Activated CD4-positive, CD25-positive, alpha-beta regulatory T cell treated with anti-CD3 and anti-CD28 coated beads, Interleukin-2, amount 50 U/mL, for 16 hours (primary cell): Measurements from ENCODE around the gene RAD1.
"Not testable (repeated sequence)": the region's sequence is repeated elsewhere in the genome, so short reads cannot be mapped to it uniquely, and the experiment has no call there.

Source experiments
- DNase-seq: peaks from one replicate; pipeline ENCODE4 v3.0.0-alpha.2; 2020; ENCODE audit warnings: low read depth, low spot score

Gene RAD1, protein sequence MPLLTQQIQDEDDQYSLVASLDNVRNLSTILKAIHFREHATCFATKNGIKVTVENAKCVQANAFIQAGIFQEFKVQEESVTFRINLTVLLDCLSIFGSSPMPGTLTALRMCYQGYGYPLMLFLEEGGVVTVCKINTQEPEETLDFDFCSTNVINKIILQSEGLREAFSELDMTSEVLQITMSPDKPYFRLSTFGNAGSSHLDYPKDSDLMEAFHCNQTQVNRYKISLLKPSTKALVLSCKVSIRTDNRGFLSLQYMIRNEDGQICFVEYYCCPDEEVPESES

GRCh38 chr5:34915139-34915855 is at the start of gene RAD1, which contains the start of gene BRIX1:
TSS of gene RAD1 (minus strand) at chr5:34915504. CDS start at chr5:34914892, 612 bp downstream.
TSS of gene BRIX1 (plus strand) at chr5:34915711. CDS start at chr5:34915739, 28 bp downstream.
- DNase-seq: peak; percentile 86

- no peak for DNase-seq
Observed at GRCh38 chr5:34959323-34959722, 44.0 kb upstream of the RAD1 start.

DNA sequence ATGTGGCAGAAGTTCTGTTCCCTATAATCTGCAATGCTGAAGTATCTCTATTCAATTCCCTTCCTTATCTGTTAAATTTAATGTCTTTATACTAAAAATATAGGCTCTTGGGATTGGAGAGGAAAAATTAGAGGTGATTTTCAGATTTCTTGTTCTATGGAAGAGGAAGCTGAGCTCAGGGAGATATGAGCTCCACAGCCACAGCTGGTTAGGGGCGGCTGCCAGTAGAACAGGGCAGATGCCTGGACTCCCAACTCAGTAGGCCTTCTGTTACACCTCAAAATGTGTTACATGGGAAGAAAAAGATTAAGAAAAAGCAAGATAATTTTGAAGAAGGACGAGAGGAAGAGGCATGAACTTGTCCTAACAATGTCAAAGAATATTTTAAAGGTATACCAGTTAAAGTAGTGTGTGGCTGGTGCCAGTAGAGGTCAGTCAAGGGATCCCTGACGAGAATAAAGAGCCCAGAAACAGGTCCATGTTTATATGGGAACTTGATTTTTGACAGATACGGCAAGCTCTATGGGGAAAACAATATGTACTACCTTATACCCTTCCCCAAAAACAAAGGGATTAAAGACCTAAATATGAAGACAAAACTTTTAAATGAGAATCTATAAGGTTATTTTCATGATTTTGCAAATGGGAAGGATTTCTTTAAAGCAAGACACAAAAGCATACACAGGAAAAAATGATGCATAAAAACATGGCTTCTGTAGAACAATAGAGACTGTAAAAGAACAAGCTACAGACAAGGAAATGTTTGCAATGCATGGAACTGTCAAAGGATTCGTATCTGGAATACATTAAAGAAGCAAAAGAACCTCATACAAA is 42.8 kb upstream of the RAD1 start:
- no peak for DNase-seq

GRCh38 chr5:34957321-34957720 is 42.0 kb upstream of the RAD1 start:
- DNase-seq: no peak

- no peak for DNase-seq
Observed at GRCh38 chr5:34944460-34945047, 29.2 kb upstream of the RAD1 start.

DNA sequence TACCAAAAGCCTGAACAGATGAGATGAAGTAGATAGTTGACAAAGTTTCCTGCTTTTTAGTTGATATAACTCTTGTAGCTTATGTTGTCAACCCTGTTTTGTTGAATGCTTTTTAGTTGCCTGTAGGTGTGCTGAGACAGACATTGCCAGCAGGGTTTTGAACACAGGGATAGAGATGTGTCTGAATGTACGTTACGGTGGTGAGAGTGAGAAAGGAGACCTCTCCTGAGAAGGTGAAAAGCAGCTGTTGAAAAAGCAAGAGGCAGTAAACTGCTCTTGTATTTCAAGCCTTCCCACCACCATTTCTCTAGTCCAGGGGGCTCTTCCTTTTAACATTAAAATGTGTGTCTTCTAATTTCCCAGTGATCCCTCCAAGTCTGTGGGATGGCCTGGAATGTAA is 28.7 kb upstream of the RAD1 start:
- DNase-seq: no peak

DNA sequence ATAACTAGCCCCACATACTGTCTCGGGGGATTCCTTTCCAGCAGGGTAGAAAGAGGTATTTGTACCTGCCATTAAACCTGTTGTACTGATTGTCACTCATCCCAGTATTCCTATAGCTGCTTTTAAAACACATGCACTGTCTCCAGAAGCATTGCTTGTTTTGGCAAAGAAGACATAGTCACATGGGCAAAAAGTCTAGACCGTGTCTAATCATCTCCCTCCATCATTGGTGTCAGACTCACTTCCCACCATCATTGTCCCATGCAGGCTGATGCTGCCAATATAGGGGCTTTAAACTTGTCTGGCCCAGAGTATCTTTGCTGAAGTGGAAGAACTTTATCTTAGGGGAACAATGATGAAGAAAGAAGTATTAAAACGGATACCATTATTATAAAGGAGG is 26.6 kb upstream of the RAD1 start:
- DNase-seq: no peak

GRCh38 chr5:34932947-34933346 is 17.6 kb upstream of the RAD1 start:
- DNase-seq: no peak

DNA sequence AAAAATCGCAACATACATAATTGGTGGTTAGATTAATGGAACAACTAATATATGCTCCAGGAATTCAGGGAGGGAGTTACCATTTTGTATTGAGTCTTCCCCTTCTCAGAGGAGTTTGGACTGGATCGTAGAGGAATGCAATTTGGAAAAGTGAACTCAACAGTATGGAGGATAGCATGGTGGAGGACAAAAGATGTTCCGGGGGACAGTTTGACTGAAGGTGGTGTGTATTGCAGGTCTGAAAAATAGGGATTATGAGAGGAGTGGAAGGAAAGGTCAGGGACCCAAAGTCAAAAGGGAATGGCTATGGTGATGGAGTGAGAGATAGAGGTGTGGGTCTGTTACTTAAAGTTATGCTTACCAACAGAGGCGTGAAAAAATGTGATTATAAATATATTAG is 15.6 kb upstream of the RAD1 start:
- no peak for DNase-seq

DNA sequence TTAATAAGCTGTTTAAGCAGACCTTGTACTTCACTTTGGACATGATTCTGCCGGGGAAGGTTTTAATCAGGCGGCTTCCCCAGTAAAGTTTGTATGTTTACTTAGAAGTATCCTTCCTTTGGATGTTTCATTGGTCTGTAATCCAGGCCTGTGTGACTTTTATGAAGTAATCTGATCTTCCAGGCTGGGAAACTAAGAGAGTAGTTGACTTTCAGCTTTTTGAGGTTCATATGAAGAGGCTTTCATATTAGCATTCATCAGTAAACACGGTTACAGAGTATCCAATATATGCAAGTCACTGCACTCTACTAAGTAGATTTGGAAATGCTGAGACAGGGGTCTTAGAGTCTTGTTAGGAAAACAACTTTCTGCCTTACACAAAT is 15.1 kb upstream of the RAD1 start:
- no peak for DNase-seq

DNA sequence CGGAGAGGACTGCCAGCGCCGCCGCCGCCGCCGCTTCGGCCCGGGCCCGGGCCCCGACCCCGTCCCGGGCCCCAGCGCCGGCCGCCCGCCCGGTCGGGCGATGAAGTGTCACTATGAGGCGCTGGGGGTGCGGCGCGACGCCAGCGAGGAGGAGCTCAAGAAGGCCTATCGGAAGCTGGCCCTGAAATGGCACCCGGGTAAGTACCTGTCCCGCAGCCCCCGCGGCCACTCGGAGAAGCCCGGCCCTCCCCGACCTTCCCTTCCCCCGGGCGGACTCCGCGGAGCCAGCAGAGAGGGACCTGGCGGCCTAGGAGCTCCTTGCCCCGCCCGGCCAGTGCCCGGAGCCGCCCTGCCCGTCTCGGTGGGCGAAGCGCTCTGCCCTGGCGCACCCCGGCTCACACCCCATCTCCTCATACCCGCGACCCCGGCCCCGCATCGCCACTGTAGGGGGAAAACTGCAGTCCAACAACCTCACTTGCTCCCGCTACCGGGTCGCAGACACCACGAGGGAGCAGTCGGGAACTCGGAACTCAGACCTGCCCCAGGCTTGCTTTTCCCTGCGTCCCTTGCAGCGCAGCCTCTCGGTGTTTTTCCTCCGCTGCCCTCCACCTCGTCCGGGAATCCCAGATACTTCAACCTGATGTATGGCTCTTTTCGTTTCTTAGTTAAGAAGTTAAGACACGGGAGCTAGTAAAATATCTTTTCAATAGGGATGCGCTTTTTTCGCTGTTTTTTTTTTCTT is 14.6 kb upstream of the RAD1 start:
- peak; percentile 64 for DNase-seq

DNA sequence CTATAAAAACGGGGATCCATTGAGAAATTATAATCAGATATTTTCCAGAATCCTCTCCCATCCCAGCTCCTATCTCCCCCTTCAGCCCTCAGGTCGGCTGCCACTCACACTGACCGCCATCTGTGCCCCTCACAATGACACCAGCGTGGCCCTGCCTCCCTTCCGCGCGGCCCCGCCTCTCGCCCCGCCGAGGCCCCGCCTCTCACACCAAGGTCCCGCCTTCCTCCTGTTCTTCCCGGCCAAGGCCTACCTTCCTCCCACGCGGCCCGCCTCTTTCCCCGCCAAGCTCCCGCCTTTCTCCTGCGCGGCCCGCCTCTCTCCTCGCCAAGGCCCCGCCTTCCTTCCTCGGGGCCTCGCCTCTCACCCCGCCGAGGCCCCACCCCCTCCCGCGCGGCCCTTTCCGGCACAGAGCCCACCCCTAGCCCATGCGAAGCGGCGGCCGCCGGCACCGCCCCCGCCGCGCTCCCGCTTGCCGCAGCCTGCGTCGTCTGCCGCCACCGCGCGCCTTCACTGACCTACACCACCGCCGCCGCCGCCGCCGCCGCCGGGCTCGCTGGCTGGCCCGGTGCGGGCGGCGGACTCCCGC is 13.9 kb upstream of the RAD1 start, which contains the start of gene DNAJC21:
DNAJC21 (plus strand) TSS at position 426 of the 586 bp plus-strand sequence. CDS start 261 bp downstream, outside the sequence.
- DNase-seq: peak; percentile 92

DNA sequence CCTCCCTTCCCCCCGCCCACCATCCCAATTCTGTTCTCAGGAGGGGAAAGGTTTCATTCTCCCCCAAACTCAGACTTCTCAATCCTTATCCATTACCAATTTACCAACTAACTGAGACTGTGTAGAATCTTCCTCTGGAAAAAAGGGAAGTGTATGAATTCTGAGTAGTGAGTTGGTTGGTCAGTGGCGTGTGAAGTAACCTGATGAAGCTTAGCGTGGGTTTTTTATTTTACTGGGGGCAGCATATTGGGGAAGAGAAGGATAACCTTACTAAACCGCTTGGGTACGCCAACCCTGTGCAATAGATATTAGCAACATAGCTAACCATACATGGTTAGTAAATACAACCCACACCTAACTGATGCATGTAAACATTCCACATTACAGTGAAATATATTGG is 13.0 kb upstream of the RAD1 start:
- DNase-seq: no peak

DNA sequence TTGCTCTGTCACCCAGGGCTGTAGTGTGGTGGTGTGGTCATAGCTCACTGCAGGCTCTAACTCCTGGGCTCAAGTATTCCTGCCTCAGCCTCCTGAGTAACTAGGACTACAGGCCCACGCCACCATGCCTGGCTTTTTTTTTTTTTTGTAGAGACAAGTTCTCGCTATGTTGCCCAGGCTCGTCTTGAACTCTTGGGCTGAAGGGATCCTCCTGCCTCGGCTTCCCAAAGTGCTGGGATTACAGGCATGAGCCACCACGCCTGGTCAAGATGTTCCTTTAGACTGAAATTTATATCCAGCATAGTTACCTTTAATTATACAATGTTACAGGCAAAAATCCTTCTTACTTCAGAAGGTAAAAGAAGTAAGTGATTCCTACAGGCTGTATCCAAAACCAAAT is 12.5 kb upstream of the RAD1 start:
- DNase-seq: no peak

DNA sequence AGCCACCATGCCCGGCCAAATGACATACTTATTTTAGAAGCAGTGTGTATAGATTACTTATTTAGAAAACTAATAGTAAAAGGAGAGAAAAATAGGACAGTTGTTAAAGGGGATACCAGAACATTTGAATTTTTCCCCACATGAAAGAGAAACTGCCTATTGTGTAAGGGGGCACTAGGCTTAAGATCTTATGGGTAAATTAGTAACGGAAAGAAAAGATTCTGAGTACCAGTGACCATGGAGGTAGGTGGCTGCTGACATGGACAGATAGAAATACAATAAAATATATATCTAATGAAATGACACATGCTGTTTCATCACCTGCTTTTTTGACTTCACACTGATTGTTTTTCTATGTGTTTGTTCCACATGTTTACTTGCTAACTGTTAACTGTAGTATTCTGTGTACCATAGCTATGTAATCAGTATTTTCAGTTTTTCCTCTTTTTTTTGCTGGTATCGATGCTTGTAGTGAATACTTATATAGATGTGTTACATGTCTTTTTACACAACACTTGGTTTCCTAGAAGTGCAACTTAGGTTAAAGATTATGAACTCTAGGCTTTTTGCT is 11.1 kb upstream of the RAD1 start:
- no peak for DNase-seq

- DNase-seq: no peak
Observed at GRCh38 chr5:34924462-34924765, 9.1 kb upstream of the RAD1 start.

DNA sequence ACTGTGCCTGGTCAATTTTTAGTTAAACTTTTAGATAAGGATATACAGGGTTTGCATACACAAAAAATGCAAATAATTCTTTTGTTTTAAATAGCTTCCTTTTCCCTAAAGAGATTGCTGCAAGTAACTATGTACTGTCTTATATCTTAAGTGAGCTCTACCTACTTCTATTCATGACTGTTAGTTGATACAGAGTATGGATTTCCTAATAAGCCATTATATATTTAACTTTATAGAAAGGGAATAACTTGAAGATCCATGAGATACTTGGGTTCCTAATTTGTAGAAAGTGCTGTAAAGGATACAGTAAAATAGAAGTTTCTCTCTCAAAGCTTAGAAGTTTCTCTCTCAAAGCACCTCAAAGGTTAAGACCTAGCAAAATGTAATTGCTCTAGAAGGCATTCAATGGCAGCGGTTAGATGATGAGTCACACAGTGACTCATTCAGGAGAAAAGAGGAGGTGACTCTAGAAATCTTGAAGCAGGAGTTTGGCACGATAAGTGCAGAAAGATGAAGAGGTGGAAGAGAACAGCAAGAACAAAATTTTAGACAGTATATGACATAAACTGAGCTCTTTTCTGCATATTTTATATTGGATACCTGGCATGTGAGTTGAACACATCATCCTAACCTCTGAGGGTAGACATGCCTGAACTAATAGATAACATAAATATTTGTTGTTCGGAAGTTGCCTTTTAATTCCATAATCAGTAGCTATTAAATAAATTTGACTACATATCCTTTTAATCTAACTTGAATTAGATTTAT is 8.6 kb upstream of the RAD1 start:
- no peak for DNase-seq

DNA sequence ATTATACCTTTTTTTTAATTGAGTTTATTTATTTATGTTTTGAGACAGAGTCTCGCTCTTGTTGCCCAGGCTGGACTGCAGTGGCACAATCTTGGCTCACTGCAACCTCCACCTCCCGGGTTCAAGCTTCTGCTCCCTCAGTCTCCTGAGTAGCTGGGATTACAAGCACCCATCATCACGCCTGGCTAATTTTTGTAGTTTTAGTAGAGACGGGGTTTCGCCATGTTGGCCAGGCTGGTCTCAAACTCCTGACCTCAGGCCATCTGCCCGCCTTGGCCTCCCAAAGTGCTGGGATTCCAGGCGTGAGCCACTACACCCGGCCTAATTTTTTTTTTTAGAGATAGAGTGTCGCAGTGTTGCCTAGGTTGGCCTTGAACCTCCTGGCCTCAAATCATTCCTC is 8.0 kb upstream of the RAD1 start:
- not testable (repeated sequence) for DNase-seq

DNA sequence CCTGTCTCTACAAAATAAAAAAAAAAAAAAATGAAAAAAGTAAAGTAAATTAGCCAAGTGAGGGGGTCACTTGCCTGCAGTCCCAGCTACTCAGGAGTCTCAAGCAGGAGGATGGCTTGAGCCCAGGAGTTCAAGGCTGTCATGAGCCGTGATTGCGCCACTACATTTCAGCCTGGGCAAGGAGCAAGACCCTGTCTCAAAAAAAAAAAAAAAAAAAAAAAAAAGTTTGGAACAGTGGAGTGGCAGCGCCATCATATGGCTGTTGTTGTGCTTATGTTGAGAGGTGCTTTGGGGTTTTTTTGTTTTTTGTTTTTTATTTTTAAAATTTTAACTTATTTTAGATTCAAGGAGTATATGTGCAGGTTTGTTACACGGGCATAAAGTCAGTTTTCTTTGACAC is 3.8 kb upstream of the RAD1 start:
- DNase-seq: no peak

DNA sequence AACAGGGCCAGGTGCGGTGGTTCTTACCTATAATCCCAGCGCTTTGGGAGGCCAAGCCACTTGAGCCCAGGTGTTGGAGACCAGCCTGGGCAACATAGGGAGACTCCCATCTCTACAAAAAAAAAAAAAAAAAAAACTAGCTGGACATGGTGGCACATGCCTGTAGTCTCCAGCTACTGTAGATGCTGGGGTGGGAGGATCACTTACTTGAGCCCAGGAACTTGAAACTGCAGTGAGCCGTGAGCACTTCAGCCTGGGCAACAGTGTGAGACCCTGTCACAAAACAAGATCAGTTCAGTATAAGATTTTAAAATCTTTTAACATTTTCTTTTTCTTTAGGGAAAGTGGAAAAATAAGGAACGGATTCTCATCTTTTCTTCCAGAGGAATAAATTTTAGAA is 2.7 kb upstream of the RAD1 start:
- DNase-seq: no peak
